GM18511 (cell line): ENCODE results near the gene PLA2G3.
"Not testable (repeated sequence)": the region's sequence is repeated elsewhere in the genome, so short reads cannot be mapped to it uniquely, and the experiment has no call there.

Experiments used
- ATAC-seq: cut with Tn5 transposase; IDR thresholded peaks from one replicate; pipeline ENCODE4 v1.9.1; 2021; ENCODE audit warnings: mild to moderate bottlenecking, moderate library complexity; ENCODE audit not compliant: unreplicated experiment

Gene PLA2G3

GRCh38 chr22:31102441-31103081 is 37.7 kb downstream of the PLA2G3 start:
- ATAC-seq: no peak

DNA sequence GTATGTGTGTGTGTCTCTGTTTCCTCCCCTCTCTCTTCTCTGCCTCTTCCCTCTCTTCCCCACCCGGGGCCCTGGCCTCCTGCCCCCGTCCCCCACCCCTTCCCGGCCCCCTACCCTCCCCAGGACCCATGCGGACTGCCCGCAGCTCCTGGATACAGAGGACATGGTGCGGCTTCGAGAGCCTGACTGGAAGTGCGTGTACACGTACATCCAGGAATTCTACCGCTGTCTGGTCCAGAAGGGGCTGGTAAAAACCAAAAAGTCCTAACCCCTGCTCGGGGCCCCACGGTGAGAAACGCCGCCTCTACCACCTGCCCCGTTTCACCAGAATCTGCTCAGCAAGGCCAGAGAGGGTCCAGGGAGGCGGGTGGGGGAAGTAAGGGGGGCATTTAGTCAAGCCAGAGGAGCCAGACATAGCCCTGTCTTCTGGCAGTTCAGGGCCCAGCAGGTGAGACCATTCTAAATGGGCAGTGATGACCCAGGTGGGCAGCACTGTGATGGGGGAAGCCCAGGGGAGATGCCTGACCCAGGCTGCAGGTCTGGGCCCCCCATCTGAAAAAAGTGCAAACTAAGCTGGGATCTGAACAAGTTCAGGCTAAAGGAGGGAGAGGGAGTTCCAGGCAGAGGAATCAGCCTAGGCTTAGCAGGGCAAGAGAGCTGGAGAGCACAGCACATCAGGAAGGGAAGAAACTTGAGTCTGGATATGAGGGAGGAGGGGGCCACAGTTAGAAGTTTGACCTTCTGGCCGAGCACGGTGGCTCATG is 39.4 kb downstream of the PLA2G3 start:
- ATAC-seq: no peak

GRCh38 chr22:31099841-31100761 is 40.2 kb downstream of the PLA2G3 start:
- ATAC-seq: no peak

DNA sequence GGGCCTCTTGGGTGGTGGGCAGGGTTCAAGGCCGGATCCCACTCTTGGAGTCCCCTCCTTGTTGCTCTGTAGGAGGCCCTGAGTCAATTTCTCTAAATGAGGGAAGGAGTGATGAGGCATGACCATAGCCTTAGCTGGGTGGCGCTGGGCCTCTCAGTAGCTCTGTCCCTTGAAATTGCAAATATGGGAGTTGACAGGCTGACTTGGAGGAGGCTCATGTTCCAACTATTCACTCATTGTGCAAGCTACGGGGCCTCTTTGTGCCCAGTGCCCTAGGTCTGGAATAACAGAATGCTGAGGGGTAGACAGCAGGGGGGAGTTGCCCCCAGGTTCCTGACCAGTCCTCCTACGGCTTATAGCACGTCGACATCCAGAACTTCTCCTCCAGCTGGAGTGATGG is 40.9 kb downstream of the PLA2G3 start:
- no peak for ATAC-seq

DNA sequence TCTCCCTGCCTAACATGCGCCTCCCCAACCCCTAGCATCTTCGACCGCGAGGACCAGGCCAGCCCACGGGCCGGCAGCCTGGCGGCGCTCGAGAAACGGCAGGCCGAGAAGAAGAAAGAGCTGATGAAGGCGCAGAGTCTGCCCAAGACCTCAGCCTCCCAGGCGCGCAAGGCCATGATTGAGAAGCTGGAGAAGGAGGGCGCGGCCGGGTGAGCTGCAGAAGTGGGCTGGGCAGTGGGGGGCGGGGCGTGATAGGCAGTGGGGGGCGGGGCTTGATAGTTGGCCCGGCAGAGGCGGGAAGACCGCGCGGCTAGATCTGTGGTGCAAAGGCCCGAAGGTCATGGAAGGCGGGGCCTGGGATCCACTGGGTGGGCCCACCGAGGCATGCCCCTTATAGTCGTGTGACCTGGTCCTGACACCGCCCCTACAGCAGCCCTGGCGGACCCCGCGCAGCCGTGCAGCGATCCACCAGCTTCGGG is 41.6 kb downstream of the PLA2G3 start:
- no peak for ATAC-seq

- ATAC-seq: no peak
These were observed 42.2 kb downstream of the PLA2G3 start for GRCh38 chr22:31097941-31098631.

DNA sequence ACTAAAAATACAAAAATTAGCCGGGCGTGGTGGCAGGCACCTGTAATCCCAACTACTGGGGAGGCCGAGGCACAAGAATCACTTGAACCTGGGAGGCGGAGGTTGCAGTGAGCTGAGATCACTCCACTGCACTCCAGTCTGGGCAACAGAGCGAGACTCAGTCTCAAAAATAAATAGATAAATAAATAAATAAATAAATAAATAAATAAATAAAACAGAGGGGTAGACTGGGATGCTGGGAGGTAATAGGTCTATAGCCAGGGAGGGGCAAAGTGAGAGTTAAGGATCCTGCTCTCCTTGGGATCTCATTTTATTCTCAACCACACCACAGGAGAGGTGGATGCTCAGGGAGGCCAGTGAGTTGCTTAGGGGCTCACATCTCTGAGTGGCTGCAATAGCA is 42.8 kb downstream of the PLA2G3 start:
- ATAC-seq: not testable (repeated sequence)

DNA sequence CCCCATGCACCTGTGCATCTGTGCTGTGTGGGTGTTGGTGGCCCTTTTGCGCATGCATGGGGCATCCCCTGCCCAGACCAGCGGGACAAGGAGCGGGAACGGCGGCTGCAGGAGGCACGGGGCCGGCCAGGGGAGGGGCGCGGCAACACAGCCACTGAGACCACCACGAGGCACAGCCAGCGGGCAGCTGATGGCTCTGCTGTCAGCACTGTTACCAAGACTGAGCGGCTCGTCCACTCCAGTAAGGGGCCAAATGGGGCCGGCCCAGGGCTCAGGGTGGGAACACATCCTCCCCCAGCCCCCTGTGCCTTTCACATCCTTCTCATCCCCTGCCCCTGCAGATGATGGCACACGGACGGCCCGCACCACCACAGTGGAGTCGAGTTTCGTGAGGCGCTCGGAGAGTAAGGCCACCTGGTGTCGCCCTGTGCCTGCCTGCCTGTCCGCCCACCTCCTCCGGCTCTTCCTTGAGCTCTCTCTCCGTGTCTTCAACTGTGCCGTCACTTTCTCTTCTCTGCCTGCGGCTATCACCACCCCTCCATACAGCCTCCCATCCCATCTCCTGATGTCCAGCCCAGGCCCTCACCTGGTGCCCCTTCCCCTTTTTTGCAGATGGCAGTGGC is 43.5 kb downstream of the PLA2G3 start:
- ATAC-seq: no peak

GRCh38 chr22:31095637-31096249 is 44.6 kb downstream of the PLA2G3 start:
- ATAC-seq: no peak

DNA sequence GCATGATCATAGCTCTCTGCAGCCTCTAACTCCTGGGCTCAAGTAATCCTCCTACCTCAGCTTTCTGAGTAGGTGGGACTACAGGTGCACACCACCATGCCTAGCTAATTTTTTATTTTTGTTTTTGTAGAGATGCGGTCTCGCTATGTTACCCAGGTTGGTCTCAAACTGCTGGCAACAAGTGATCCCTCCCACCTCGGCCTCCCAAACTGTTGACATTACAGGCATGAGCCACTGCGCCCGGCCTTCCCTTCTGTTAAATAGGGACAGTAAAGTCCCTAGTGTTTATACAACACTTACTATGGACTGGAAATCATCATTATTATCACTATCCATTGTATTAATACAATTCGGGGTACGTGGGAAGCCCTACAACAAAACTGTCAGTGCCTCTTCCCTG is 45.6 kb downstream of the PLA2G3 start:
- ATAC-seq: no peak

DNA sequence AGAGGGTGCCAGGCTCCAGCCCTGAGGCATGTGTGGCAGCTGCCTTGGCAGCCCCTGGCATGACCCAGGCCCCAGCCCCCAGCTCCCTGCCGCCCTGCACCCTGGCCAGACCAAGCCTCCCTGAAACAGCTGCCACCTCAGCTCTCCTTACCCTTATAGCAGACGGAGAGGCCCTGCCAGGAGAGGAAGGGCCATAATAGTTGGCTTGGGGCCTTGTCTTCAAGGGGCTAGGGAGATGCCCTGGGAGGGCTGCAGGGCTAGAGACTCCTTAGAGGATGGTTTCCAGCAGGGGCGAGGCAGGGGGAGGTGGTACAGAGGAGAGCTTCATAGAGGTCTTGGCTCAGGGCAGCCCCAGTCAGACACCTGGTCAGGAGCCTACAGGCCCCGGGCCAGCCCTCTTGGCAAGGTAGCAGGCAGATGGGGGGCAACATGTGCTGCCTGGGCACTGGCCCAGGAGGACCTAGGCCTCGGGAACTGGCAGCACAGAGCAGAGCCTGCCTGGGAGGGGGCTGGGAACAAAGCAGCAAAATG is 46.2 kb downstream of the PLA2G3 start:
- no peak for ATAC-seq

DNA sequence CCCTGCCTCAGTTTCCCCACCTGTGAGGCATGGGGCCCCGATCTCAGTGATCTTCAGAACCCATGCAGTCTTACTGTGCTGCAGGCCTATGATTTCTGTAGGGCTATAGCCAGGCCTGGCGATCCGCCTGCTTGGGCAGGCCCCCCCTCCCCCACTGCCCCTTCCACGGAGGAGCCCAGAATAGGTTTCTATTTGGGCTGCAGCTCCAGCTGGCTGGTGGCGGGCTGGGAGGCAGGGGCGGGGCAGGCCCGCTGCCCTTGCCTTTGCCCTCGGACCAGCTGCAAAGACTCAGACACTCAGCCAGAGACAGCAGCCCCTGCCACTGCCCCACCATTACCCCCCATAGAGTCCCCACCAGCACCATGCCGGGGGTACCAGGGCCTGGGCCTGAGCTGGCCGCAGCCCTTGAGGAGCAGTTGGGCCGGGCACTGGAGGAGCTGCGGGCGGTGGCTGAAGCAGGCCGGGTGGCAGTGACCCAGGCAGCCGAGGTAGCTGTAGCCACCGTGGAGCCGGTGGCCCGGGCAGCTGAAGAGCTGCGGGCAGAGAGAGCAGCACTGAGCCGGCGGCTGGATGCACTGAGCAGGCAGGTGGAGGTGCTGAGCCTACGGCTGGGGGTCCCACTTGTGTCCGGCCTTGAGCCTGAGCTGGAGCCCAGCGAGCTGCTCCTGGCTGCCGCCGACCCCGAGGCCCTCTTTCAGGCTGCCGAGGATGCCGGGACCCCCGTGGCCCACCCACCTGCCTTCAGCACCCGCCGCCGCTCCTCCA is 47.0 kb downstream of the PLA2G3 start:
- no peak for ATAC-seq

- no peak for ATAC-seq
These were observed 48.1 kb downstream of the PLA2G3 start for GRCh38 chr22:31092161-31092560.

DNA sequence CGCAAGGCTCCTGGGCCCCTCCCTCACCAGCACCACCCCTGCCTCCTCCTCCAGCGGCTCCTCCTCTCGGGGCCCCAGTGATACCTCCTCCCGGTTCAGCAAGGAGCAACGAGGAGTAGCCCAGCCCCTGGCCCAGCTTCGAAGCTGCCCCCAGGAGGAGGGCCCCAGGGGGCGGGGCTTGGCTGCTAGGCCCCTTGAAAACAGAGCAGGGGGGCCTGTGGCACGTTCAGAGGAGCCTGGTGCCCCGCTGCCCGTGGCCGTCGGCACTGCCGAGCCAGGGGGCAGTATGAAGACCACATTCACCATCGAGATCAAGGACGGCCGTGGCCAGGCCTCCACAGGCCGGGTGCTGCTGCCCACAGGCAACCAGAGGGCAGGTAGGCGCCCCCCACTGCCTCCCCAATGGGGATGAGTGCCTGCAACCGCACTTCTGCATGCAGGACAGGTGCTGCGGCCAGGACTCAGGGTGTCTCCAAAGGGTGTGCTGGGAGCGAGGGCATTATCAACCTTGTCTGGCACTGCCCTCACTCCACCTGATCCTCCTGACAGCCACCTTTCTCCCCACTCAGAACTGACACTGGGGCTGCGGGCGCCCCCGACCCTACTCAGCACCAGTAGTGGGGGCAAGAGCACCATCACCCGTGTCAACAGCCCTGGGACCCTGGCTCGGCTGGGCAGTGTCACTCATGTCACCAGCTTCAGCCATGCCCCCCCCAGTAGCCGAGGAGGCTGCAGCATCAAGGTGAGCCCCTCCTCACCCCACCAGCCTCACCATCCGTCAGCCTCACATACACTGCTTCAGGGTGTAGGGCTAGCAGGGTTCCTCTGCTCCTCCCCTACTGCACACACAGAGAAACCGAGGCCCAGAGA is 49.0 kb downstream of the PLA2G3 start:
- ATAC-seq: no peak

DNA sequence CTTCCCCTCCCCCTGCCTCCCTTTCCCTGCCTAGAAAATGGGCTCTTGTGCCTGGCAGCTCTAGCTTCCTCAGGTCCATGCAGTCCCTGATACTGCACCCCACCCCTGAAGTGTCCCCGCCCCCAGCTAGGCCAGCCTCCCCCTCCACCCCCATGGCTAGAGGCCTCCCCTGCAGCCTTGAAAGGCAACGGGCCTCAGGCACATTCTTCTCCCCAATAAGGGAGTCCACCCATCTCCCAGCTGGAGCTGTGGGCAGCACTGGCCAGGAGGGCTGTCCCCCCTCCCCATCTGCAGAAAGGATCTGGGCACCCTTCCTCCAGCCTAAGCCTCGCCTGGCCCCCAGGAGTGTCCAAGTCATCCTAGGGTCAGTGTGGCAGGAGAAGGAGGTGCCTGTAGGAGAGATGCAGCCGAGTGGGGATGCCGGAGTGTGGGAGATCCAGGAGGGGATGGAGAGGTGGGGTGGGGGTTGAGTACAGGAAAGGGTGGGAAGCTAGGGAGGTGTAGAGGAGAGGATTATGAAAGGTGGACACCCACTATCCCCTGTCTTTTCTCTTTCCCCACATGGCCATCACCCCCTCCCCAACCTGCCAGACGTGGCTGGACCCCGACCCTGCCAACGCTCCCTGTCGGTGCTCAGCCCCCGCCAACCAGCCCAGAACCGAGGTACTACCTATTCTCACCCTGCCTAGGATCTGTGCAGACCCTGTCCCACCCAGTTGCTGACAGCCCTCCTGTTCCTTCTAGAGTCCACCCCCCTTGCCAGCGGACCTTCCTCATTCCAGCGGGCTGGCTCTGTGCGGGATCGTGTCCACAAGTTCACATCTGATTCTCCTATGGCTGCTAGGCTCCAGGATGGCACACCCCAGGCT is 49.9 kb downstream of the PLA2G3 start:
- ATAC-seq: no peak

DNA sequence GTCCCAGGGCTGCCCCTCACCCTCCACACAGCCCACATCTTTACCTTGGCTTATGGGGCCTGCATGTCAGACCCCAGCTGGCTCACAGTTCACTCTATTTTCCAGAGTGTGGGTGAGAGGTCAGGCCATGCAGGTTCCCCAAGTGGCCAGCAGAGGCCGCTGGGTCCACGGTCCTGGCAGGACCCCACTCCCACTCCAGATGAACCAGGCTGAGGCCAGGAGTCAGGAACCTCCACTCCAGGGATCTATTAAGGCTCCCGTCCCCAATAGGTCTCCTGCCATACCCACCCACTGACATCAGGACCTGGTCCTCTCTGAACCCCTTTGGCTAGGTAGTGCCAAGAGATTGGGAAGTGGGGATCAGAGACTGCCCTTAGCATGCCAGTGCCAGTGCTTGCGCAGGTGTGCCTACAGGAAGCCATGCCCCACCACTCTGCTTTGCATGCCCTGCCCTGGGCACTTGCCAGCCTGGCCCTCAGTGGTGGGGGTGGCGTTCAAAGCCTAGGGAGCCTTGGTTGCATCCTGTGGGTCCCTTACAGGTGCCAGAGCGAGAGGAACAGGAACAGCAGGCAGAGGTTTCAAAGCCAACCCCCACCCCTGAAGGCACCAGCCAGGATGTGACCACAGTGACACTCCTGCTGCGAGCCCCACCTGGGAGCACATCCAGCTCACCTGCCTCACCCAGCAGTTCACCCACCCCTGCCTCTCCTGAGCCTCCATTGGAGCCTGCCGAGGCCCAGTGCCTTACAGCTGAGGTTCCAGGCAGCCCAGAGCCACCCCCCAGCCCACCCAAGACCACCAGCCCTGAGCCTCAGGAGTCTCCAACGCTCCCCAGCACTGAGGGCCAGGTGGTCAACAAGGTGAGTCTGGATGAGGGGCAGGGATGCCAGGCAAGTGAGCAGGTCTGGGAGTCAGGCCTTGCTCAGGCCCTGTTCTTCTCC is 50.9 kb downstream of the PLA2G3 start:
- no peak for ATAC-seq
